Esophagus muscularis mucosa (tissue), 4 donors: ENCODE measurements around the gene SNX13.

Experiments used
- CTCF ChIP-seq, 3 experiments: fragments of 200-600 bp in 2 of 3; fragments of 450-650 bp in 1 of 3; sonication (generic) in 2 of 3; IDR thresholded peaks; one replicate each; pipeline ENCODE4 v1.5.1; 2017 to 2019; ENCODE audit warnings: antibody characterized with exemption in 3 of 3, mild to moderate bottlenecking in 2 of 3, moderate library complexity in 1 of 3
- EP300 ChIP-seq: sonication (generic); formaldehyde crosslinking; IDR thresholded peaks from one replicate; pipeline ENCODE4 v1.6.1; 2017; ENCODE audit warnings: antibody characterized with exemption
- POLR2A ChIP-seq: fragments of 450-650 bp; IDR thresholded peaks from one replicate; pipeline ENCODE4 v1.6.1; 2017; ENCODE audit warnings: antibody characterized with exemption, moderate library complexity, mild to moderate bottlenecking, low read depth
- POLR2AphosphoS5 ChIP-seq, 2 donors: sonication (generic); formaldehyde crosslinking; IDR thresholded peaks; one replicate each; pipeline ENCODE4 v1.6.1; 2017; ENCODE audit warnings: antibody characterized with exemption in 2 of 2

- no peak for TF ChIP-seq CTCF (IDR thresholded peaks at IDR 0.05)
- TF ChIP-seq POLR2AphosphoS5 (IDR thresholded peaks at IDR 0.05): no peak
- TF ChIP-seq POLR2A: no peak
- no peak for TF ChIP-seq EP300
Measured at GRCh38 chr7:17929647-17930395, 10.5 kb downstream of the SNX13 start.
